ENCODE results near the gene RPS27.

DNA sequence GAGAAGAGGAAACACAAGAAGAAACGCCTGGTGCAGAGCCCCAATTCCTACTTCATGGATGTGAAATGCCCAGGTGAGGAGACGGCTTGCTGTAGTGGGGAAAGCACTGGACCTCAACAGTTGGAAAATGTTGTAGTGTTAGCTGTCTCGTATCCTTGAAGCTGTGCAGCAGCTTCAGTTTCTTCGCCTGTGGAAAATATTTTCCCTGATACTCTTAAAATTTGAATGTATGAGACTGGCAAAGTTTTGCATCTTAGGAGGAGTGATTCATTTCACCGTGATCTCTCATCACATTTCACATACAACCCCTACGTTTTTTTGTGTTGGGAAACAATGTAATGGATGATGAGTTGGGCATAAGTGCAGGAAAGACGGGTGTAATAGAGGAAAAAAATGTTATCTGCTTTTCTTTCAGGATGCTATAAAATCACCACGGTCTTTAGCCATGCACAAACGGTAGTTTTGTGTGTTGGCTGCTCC is 629 bp downstream of the RPS27 start:
- no peak for TF ChIP-seq POLR2AphosphoS5 (IDR thresholded peaks at IDR 0.05)
- TF ChIP-seq, protein P1, sequence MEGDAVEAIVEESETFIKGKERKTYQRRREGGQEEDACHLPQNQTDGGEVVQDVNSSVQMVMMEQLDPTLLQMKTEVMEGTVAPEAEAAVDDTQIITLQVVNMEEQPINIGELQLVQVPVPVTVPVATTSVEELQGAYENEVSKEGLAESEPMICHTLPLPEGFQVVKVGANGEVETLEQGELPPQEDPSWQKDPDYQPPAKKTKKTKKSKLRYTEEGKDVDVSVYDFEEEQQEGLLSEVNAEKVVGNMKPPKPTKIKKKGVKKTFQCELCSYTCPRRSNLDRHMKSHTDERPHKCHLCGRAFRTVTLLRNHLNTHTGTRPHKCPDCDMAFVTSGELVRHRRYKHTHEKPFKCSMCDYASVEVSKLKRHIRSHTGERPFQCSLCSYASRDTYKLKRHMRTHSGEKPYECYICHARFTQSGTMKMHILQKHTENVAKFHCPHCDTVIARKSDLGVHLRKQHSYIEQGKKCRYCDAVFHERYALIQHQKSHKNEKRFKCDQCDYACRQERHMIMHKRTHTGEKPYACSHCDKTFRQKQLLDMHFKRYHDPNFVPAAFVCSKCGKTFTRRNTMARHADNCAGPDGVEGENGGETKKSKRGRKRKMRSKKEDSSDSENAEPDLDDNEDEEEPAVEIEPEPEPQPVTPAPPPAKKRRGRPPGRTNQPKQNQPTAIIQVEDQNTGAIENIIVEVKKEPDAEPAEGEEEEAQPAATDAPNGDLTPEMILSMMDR (IDR thresholded peaks at IDR 0.05), result no peak

All from gastroesophageal sphincter (tissue), 3 donors.